A549 (cell line): ENCODE data around the gene TF. TPM values are rescaled to one million over a fixed set of nuclear protein-coding genes. Genes with fewer than 3 reads are reported as not detected.

ENCODE experiments used
- ATAC-seq, 2 experiments: fragments of 200-7000 bp in 1 of 2; fragments of >200 bp in 1 of 2; cut with Nextera tagmentation in 1 of 2; cut with Tn5 transposase in 1 of 2; 3 replicates each; pipeline versions ENCODE4 v1.8.0 to v1.9.1; 2018 to 2020; ENCODE audit warnings: mild to moderate bottlenecking in 1 of 2, moderate library complexity in 1 of 2
- CTCF ChIA-PET: fragments of 300-600 bp; sonication (Branson Sonifier 250); formaldehyde crosslinking; extraction: SDS; loops from one replicate; lab custom pipeline; 2021; ENCODE audit warnings: antibody characterized with exemption, inconsistent platforms; lab: Yijun Ruan, JAX
- POLR2A ChIA-PET: fragments of 350-600 bp; formaldehyde crosslinking; extraction: SDS; loops from one replicate; lab custom pipeline; 2021; ENCODE audit warnings: antibody characterized with exemption, inconsistent platforms; lab: Yijun Ruan, JAX
- DNase-seq, 2 experiments: peaks; one replicate each; pipeline versions ENCODE4 v3.0.0 to v3.0.0-alpha.2; 2011 to 2016; ENCODE audit warnings: low read depth in 1 of 2, low spot score in 1 of 2
- FAIRE-seq: peaks from 2 replicates; lab custom pipeline; 2011; peaks lifted over from hg19 to GRCh38; lab: Jason Lieb, UNC
- H3K27ac ChIP-seq, 2 experiments: fragments of >200 bp; sonication (Bioruptor Twin); formaldehyde crosslinking; 3 replicates each; pipeline ENCODE4 v1.5.1; 2016 to 2017
- H3K4me1 ChIP-seq: fragments of >200 bp; sonication (Bioruptor Twin); formaldehyde crosslinking; 3 replicates; pipeline ENCODE4 v1.6.1; 2016
- H3K4me2 ChIP-seq: fragments of >200 bp; sonication (Bioruptor Twin); formaldehyde crosslinking; 3 replicates; pipeline ENCODE4 v1.6.1; 2016
- H3K4me3 ChIP-seq: fragments of >200 bp; sonication (Bioruptor Twin); formaldehyde crosslinking; 3 replicates; pipeline ENCODE4 v1.5.1; 2016
- H3K9me3 ChIP-seq: fragments of >200 bp; sonication (Bioruptor Twin); formaldehyde crosslinking; 3 replicates; pipeline ENCODE4 v1.6.1; 2016
- CBX2 ChIP-seq: fragments of 200-600 bp; sonication (generic); IDR thresholded peaks from 2 replicates; pipeline ENCODE4 v1.6.1; 2016; ENCODE audit warnings: low read depth, mild to moderate bottlenecking, borderline replicate concordance
- CBX8 ChIP-seq: fragments of 200-600 bp; sonication (generic); IDR thresholded peaks from 2 replicates; pipeline ENCODE4 v1.6.1; 2016
- CEBPB ChIP-seq, 2 experiments: fragments of >200 bp in 1 of 2; sonication (Bioruptor Twin) in 1 of 2; formaldehyde crosslinking in 1 of 2; IDR thresholded peaks; 2 replicates each; pipeline ENCODE4 v1.6.1; 2012 to 2016
- CHD2 ChIP-seq: fragments of 150-350 bp; IDR thresholded peaks from 2 replicates; pipeline ENCODE4 v1.6.1; 2014; ENCODE audit warnings: low read length; ENCODE audit not compliant: partially characterized antibody
- EHMT2 ChIP-seq: fragments of 200-600 bp; sonication (generic); IDR thresholded peaks from 2 replicates; pipeline ENCODE4 v1.6.1; 2016; ENCODE audit warnings: antibody characterized with exemption, low read depth, mild to moderate bottlenecking, moderate library complexity
- EP300 ChIP-seq, 2 experiments: fragments of >200 bp; sonication (Bioruptor Twin); formaldehyde crosslinking; IDR thresholded peaks; 2 replicates in 1 of 2; 3 replicates in 1 of 2; pipeline ENCODE4 v1.6.1; 2016 to 2017
- ESRRA ChIP-seq: fragments of 150-350 bp; IDR thresholded peaks from 2 replicates; pipeline ENCODE4 v1.6.1; 2014; ENCODE audit warnings: mild to moderate bottlenecking, low read length, borderline replicate concordance
- FOSL2 ChIP-seq, 2 experiments: fragments of 450-650 bp in 1 of 2; fragments of >200 bp in 1 of 2; sonication (Bioruptor Twin) in 1 of 2; formaldehyde crosslinking; IDR thresholded peaks; 2 replicates each; pipeline versions ENCODE4 v1.5.0 to v1.6.1; 2016 to 2020; ENCODE audit warnings: mild to moderate bottlenecking in 1 of 2, moderate library complexity in 1 of 2
- FOXS1 ChIP-seq: fragments of 250-450 bp; sonication (Bioruptor Pico); IDR thresholded peaks from 2 replicates; pipeline ENCODE4 v1.5.0; 2020; ENCODE audit warnings: mild to moderate bottlenecking, moderate library complexity
- HDAC2 ChIP-seq: fragments of 200-600 bp; sonication (generic); IDR thresholded peaks from 2 replicates; pipeline ENCODE4 v1.6.1; 2016
- MAZ ChIP-seq: fragments of 150-350 bp; IDR thresholded peaks from 2 replicates; pipeline ENCODE4 v1.6.1; 2014; ENCODE audit warnings: antibody characterized with exemption, low read depth, low read length, borderline replicate concordance
- NFE2L2 ChIP-seq: fragments of 150-350 bp; conservative IDR thresholded peaks from 2 replicates; pipeline ENCODE4 v1.6.1; 2014; ENCODE audit warnings: low read length
- NPAS2 ChIP-seq: fragments of 250-450 bp; sonication (Bioruptor Pico); IDR thresholded peaks from 2 replicates; pipeline ENCODE4 v1.8.0; 2022; ENCODE audit warnings: mild to moderate bottlenecking, moderate library complexity, borderline replicate concordance
- NR3C1 ChIP-seq: fragments of >200 bp; sonication (Bioruptor Twin); formaldehyde crosslinking; IDR thresholded peaks from 3 replicates; pipeline ENCODE4 v1.6.1; 2017
- PHF8 ChIP-seq: fragments of 200-600 bp; sonication (generic); IDR thresholded peaks from 2 replicates; pipeline ENCODE4 v1.6.1; 2016; ENCODE audit warnings: low read depth, mild to moderate bottlenecking, antibody characterized with exemption, moderate library complexity, borderline replicate concordance
- POLR2AphosphoS2 ChIP-seq: conservative IDR thresholded peaks from 2 replicates; pipeline ENCODE4 v1.6.1; 2012; ENCODE audit warnings: low read length, improper control_type of control experiment, inconsistent platforms
- RARB ChIP-seq: fragments of 250-450 bp; sonication (Bioruptor Pico); IDR thresholded peaks from 2 replicates; pipeline ENCODE4 v1.8.0; 2021; ENCODE audit warnings: mild to moderate bottlenecking, moderate library complexity
- RNF2 ChIP-seq: fragments of 200-600 bp; sonication (generic); IDR thresholded peaks from 2 replicates; pipeline ENCODE4 v1.6.1; 2016; ENCODE audit warnings: low read depth, mild to moderate bottlenecking, antibody characterized with exemption, moderate library complexity, borderline replicate concordance
- SMC3 ChIP-seq: fragments of >200 bp; sonication (Bioruptor Twin); formaldehyde crosslinking; IDR thresholded peaks from 3 replicates; pipeline ENCODE4 v1.6.1; 2018; ENCODE audit warnings: inconsistent platforms
- SREBF2 ChIP-seq: fragments of 450-650 bp; IDR thresholded peaks from 2 replicates; pipeline ENCODE4 v1.6.1; 2014; ENCODE audit warnings: mild to moderate bottlenecking, moderate library complexity
- TFCP2L1 ChIP-seq: fragments of 250-450 bp; sonication (Bioruptor Pico); IDR thresholded peaks from 2 replicates; pipeline ENCODE4 v1.5.0; 2021; ENCODE audit warnings: mild to moderate bottlenecking
- ZFP36 ChIP-seq: fragments of 450-650 bp; IDR thresholded peaks from 2 replicates; pipeline ENCODE4 v1.6.1; 2014; ENCODE audit warnings: borderline replicate concordance; ENCODE audit not compliant: partially characterized antibody
- ZNF302 ChIP-seq: fragments of 250-450 bp; sonication (Bioruptor Pico); IDR thresholded peaks from 2 replicates; pipeline ENCODE4 v1.9.0; 2021; ENCODE audit warnings: inconsistent platforms, mild to moderate bottlenecking, moderate library complexity
- ZSCAN20 ChIP-seq: fragments of 250-450 bp; sonication (Bioruptor Pico); IDR thresholded peaks from 2 replicates; pipeline ENCODE4 v1.8.0; 2022; ENCODE audit warnings: mild to moderate bottlenecking, moderate library complexity
- WGBS: methylation state at CpG from one replicate; pipeline ENCODE4 v1.1.6; 2017; ENCODE audit errors: missing lambda C conversion rate; 5-methylcytosine and 5-hydroxymethylcytosine counted together
- polyA plus RNA-seq, 4 experiments: library from polyadenylated mRNA; depleted of rRNA in 3 of 4; stranded (reverse); fragments of >200 nt; fragmentation: RNase III in 1 of 4; extraction: RNeasy Plus Mini Kit Qiagen cat#74134 plus additional on column Dnase treatment in 1 of 4; gene quantifications; 2 replicates in 3 of 4; 3 replicates in 1 of 4; pipeline ENCODE4 v1.2.3, GENCODE V29; 2011 to 2017
- TF ChIP-seq, protein P1 (sequence below): IDR thresholded peaks from 2 replicates; pipeline ENCODE4 v1.6.1; 2012; ENCODE audit warnings: low read depth, borderline replicate concordance
- TF ChIP-seq, protein P2 (sequence below): fragments of >200 bp; sonication (Bioruptor Twin); formaldehyde crosslinking; IDR thresholded peaks from 3 replicates; pipeline ENCODE4 v1.6.1; 2016
- TF ChIP-seq, protein P3 (sequence below): fragments of 450-650 bp; IDR thresholded peaks from 2 replicates; pipeline ENCODE4 v1.6.1; 2014; ENCODE audit warnings: antibody characterized with exemption
- TF ChIP-seq, protein P4 (sequence below): fragments of >200 bp; sonication (Bioruptor Twin); formaldehyde crosslinking; IDR thresholded peaks from 2 replicates; pipeline ENCODE4 v1.6.1; 2016
- TF ChIP-seq, protein P5 (sequence below): IDR thresholded peaks from 2 replicates; pipeline ENCODE4 v1.6.1; 2012

TF gene
- polyA plus RNA-seq, 2 of the 4 experiments (the other 2 are of a cell fraction), result 0.53 to 10.5 TPM

DNA sequence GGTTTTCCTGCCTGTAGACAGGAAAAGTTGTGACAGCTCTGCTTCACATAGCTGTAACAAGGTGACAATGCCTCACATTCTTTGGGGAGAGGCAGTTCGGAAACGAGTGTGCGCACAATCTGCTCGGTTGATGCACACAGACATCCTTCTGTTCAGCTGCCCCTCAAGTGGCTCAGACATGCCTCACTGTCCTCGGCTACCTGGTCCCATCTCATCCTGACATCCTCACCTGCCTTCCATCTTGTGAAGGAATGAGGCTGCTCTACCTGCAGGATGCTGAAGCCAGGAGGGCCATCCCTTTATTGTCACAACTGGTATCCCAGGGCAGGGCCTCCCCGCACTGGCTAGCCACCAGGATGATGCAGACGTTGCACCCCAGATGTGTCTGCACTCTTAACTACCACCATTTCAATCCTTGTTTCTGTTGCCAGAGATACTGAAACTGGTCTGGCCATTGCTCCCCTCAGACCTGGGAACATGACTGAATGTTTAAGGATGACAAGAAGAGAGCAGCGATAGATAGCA, 78.8 kb downstream of the TF start (continued):
- TF ChIP-seq TFCP2L1, result no peak
- no peak for TF ChIP-seq ZNF302 (CRISPR knock-in tag)
- TF ChIP-seq, protein P1, sequence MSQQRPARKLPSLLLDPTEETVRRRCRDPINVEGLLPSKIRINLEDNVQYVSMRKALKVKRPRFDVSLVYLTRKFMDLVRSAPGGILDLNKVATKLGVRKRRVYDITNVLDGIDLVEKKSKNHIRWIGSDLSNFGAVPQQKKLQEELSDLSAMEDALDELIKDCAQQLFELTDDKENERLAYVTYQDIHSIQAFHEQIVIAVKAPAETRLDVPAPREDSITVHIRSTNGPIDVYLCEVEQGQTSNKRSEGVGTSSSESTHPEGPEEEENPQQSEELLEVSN, result no peak
- TF ChIP-seq SREBF2, result no peak
- TF ChIP-seq RARB (CRISPR knock-in tag), result no peak
- no peak for TF ChIP-seq PHF8
- TF ChIP-seq FOXS1 (CRISPR knock-in tag), result no peak

DNA sequence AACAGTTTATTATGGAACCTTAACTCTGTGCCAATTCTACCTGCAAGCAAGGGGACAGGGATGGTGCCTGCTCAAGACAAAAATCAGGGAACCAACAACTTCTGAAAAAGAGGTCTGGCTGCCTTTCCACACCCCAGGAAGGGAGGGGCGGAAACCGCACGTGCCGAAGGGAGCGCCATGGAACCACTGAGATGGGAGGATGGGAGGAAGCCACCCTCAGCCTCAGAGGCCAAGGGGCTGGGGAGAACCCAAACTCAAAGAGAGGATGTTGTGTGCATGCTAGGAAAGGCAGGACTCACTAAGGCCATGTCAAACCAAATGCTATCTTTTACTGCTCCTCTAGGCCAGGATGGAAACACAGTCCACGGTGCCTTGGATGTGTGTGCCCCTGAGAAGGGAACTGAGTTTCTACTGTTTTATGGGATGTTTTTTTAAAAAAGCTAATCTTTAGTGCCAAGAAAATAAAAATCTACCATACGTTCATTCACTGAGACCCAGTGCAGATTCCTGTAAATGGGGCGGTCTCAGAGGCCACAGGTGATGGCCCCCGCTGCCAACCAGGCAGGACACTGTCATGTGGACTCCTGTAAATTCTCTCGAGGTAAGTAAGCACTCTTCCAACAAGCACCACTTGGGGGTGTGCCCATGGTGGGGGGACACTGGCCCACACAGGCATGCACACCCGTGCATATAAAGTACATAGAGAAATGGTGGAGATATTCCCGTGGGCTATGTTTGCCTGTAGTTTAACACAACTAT, 80.0 kb downstream of the TF start:
- DNase-seq, result no peak
- H3K9me3 ChIP-seq, result no peaks in the 10 kb centered on the region
- no peak overlapping the region for H3K27ac ChIP-seq
- TF ChIP-seq ZFP36 (no peak), CEBPB (IDR thresholded peaks at IDR 0.05) (no peak), NPAS2 (CRISPR knock-in tag) (no peak), CBX2 (no peak), MAZ (no peak), SMC3 (no peak), HDAC2 (no peak), RARB (CRISPR knock-in tag) (no peak), ESRRA (no peak)
- TF ChIP-seq, protein P2, sequence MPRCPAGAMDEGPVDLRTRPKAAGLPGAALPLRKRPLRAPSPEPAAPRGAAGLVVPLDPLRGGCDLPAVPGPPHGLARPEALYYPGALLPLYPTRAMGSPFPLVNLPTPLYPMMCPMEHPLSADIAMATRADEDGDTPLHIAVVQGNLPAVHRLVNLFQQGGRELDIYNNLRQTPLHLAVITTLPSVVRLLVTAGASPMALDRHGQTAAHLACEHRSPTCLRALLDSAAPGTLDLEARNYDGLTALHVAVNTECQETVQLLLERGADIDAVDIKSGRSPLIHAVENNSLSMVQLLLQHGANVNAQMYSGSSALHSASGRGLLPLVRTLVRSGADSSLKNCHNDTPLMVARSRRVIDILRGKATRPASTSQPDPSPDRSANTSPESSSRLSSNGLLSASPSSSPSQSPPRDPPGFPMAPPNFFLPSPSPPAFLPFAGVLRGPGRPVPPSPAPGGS, result no peak
- TF ChIP-seq, protein P3, sequence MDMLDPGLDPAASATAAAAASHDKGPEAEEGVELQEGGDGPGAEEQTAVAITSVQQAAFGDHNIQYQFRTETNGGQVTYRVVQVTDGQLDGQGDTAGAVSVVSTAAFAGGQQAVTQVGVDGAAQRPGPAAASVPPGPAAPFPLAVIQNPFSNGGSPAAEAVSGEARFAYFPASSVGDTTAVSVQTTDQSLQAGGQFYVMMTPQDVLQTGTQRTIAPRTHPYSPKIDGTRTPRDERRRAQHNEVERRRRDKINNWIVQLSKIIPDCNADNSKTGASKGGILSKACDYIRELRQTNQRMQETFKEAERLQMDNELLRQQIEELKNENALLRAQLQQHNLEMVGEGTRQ, result no peak
- TF ChIP-seq, protein P4, sequence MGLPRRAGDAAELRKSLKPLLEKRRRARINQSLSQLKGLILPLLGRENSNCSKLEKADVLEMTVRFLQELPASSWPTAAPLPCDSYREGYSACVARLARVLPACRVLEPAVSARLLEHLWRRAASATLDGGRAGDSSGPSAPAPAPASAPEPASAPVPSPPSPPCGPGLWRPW, result no peak
- TF ChIP-seq, protein P1, result no peak
- ChIA-PET POLR2A (no interaction called here), CTCF (no interaction called here)
- no peak overlapping the region for H3K4me3 ChIP-seq
- ATAC-seq, result no peak
- H3K4me2 ChIP-seq, result no peak overlapping the region
- 88% methylated on average over 12 of the region's 12 CpGs for WGBS
- no peak for FAIRE-seq
- no peaks in the 10 kb centered on the region for H3K4me1 ChIP-seq

DNA sequence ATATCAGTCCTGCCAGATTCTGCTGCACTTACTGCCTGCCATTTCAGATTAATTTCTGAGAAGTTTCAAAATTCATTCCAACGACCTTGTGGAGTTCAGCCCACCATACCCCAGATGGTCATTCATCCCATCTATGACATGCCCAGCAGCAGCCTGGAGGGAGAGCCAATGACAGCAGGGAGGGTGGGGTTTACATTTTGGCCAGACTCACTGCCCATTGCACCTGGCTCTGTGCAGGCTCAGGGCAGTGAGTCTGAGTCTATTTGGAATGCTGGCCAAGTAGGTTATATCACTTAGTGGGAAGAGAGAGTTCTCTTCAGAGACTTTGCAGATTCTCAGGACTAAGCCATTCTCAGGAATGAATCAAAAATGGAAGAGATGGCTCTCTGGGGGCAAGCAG, 80.9 kb downstream of the TF start:
- H3K4me2 ChIP-seq, result no peak overlapping the region
- WGBS, result 10% methylated on average over 1 of the region's 1 CpG
- ChIA-PET POLR2A (no interaction called here), CTCF (interaction anchor here (1.0 kb wide), 2 partner anchors 8 to 9 kb away, joined by 3 to 4 read pairs; no protein-coding TSS in a partner anchor)
- ATAC-seq (no peak), FAIRE-seq (no peak), DNase-seq (no peak)
- no peak for TF ChIP-seq CHD2
- no peak for TF ChIP-seq CBX8
- TF ChIP-seq PHF8, result no peak
- TF ChIP-seq POLR2AphosphoS2, result no peak
- no peak for TF ChIP-seq EHMT2
- TF ChIP-seq MAZ, result no peak
- TF ChIP-seq FOSL2 (IDR thresholded peaks at IDR 0.05), result no peak
- no peak for TF ChIP-seq FOSL2 (CRISPR knock-in tag; IDR thresholded peaks at IDR 0.05)
- no peak for TF ChIP-seq NR3C1
- TF ChIP-seq ZSCAN20 (CRISPR knock-in tag), result no peak
- no peak for TF ChIP-seq TFCP2L1
- no peak for TF ChIP-seq NFE2L2
- TF ChIP-seq, protein P5, sequence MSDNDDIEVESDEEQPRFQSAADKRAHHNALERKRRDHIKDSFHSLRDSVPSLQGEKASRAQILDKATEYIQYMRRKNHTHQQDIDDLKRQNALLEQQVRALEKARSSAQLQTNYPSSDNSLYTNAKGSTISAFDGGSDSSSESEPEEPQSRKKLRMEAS, result no peak
- no peak for TF ChIP-seq EP300 (IDR thresholded peaks at IDR 0.05)
- TF ChIP-seq, protein P2, result no peak
- no peak for TF ChIP-seq RNF2
- H3K27ac ChIP-seq, result no peak overlapping the region
- no peaks in the 10 kb centered on the region for H3K4me1 ChIP-seq
- no peak overlapping the region for H3K4me3 ChIP-seq
- no peaks in the 10 kb centered on the region for H3K9me3 ChIP-seq
